Mesendoderm (in vitro differentiated cells): ENCODE data around the gene SLC33A1.

Experiments used
- DNase-seq: peaks from one replicate; pipeline ENCODE4 v3.0.0; 2013
- H2AK5ac ChIP-seq: 2 replicates; pipeline ENCODE4 v1.6.1; 2013; ENCODE audit warnings: low read length, inconsistent platforms
- H2BK120ac ChIP-seq: 2 replicates; pipeline ENCODE4 v1.6.1; 2013; ENCODE audit warnings: low read depth, mild to moderate bottlenecking, low read length, moderate library complexity, mixed read lengths
- H2BK15ac ChIP-seq: replicated peaks from 2 replicates; pipeline ENCODE4 v1.6.1; 2013; ENCODE audit warnings: low read depth, mild to moderate bottlenecking, moderate library complexity
- H2BK5ac ChIP-seq: 2 replicates; pipeline ENCODE4 v1.6.1; 2013; ENCODE audit warnings: low read length, inconsistent platforms
- H3K18ac ChIP-seq: 2 replicates; pipeline ENCODE4 v1.6.1; 2013; ENCODE audit warnings: mild to moderate bottlenecking, low read length, mixed read lengths
- H3K23ac ChIP-seq: one replicate; pipeline ENCODE4 v1.6.1; 2013; ENCODE audit warnings: low read length
- H3K27ac ChIP-seq: 2 replicates; pipeline ENCODE4 v1.5.1; 2013; ENCODE audit warnings: low read depth, mild to moderate bottlenecking, inconsistent platforms, low read length, moderate library complexity
- H3K27me3 ChIP-seq: 2 replicates; pipeline ENCODE4 v1.6.1; 2013; ENCODE audit warnings: low read length, control low read depth, mild to moderate bottlenecking, inconsistent platforms; ENCODE audit not compliant: insufficient read depth, poor library complexity
- H3K36me3 ChIP-seq: 2 replicates; pipeline ENCODE4 v1.6.1; 2013; ENCODE audit warnings: low read length, inconsistent platforms; ENCODE audit not compliant: control insufficient read depth, insufficient read depth
- H3K4ac ChIP-seq: one replicate; pipeline ENCODE4 v1.6.1; 2013; ENCODE audit warnings: low read depth, mild to moderate bottlenecking, low read length, moderate library complexity
- H3K4me1 ChIP-seq: 2 replicates; pipeline ENCODE4 v1.6.1; 2013; ENCODE audit warnings: low read depth, low read length, inconsistent platforms; ENCODE audit not compliant: control insufficient read depth
- H3K4me2 ChIP-seq: 2 replicates; pipeline ENCODE4 v1.6.1; 2013; ENCODE audit warnings: low read length
- H3K4me3 ChIP-seq: 2 replicates; pipeline ENCODE4 v1.5.1; 2013; ENCODE audit warnings: mild to moderate bottlenecking, low read length
- H3K56ac ChIP-seq: one replicate; pipeline ENCODE4 v1.6.1; 2013; ENCODE audit warnings: low read length
- H3K79me1 ChIP-seq: 2 replicates; pipeline ENCODE4 v1.6.1; 2013; ENCODE audit warnings: low read length, inconsistent platforms
- H3K79me2 ChIP-seq: 2 replicates; pipeline ENCODE4 v1.6.1; 2013; ENCODE audit warnings: mild to moderate bottlenecking, low read length; ENCODE audit not compliant: control insufficient read depth, insufficient read depth
- H3K9ac ChIP-seq: 2 replicates; pipeline ENCODE4 v1.6.1; 2013; ENCODE audit warnings: low read length, inconsistent platforms
- H4K5ac ChIP-seq: one replicate; pipeline ENCODE4 v1.6.1; 2013; ENCODE audit warnings: low read length
- H4K8ac ChIP-seq: one replicate; pipeline ENCODE4 v1.6.1; 2013; ENCODE audit warnings: low read depth, mild to moderate bottlenecking, control low read depth, low read length, moderate library complexity
- WGBS: extraction: QIAGEN DNeasy Blood & Tissue Kit; methylation state at CpG from one replicate; pipeline ENCODE4 v1.1.7; 2013; ENCODE audit warnings: low lambda C conversion rate, missing lambda C conversion rate; ENCODE audit not compliant: insufficient coverage; ENCODE audit errors: extremely low coverage; 5-methylcytosine and 5-hydroxymethylcytosine counted together

SLC33A1 gene

GRCh38 chr3:155876503-155876902 lies 22.3 kb upstream of the SLC33A1 start:
- H2AK5ac ChIP-seq, result no peak overlapping the region
- no peaks in the 10 kb centered on the region for H3K27me3 ChIP-seq
- H2BK5ac ChIP-seq, result no peak overlapping the region
- no peak overlapping the region for H3K27ac ChIP-seq
- no peak overlapping the region for H2BK120ac ChIP-seq
- no peak overlapping the region for H3K56ac ChIP-seq
- H3K9ac ChIP-seq, result no peak overlapping the region
- H3K36me3 ChIP-seq, result no peaks in the 10 kb centered on the region
- H3K4me2 ChIP-seq, result no peak overlapping the region
- no peak overlapping the region for H3K4me3 ChIP-seq
- no peak overlapping the region for H4K5ac ChIP-seq
- H3K79me2 ChIP-seq, result peaks cover 72% of the 10 kb centered on the region
- no CpG with 5 or more reads among the region's 2 CpGs for WGBS
- H3K79me1 ChIP-seq, result peaks cover 5% of the 10 kb centered on the region
- no peak overlapping the region for H3K18ac ChIP-seq
- DNase-seq, result no peak
- no peak overlapping the region for H3K23ac ChIP-seq
- no peak overlapping the region for H3K4ac ChIP-seq
- no peak overlapping the region for H2BK15ac ChIP-seq
- H4K8ac ChIP-seq, result no peak overlapping the region
- no peaks in the 10 kb centered on the region for H3K4me1 ChIP-seq

- no peak overlapping the region for H3K23ac ChIP-seq
- no peak for DNase-seq
- H2BK120ac ChIP-seq, result no peak overlapping the region
- no peak overlapping the region for H3K4me3 ChIP-seq
- H4K8ac ChIP-seq, result no peak overlapping the region
- no peak overlapping the region for H2BK15ac ChIP-seq
- no peaks in the 10 kb centered on the region for H3K36me3 ChIP-seq
- no peak overlapping the region for H3K27ac ChIP-seq
- H2BK5ac ChIP-seq, result no peak overlapping the region
- H3K9ac ChIP-seq, result no peak overlapping the region
- H3K56ac ChIP-seq, result no peak overlapping the region
- H3K4ac ChIP-seq, result peak overlapping the region; percentile 12
- H3K79me2 ChIP-seq, result peaks cover 73% of the 10 kb centered on the region
- WGBS, result no CpG with 5 or more reads among the region's 3 CpGs
- no peak overlapping the region for H4K5ac ChIP-seq
- no peak overlapping the region for H3K18ac ChIP-seq
- H2AK5ac ChIP-seq, result no peak overlapping the region
- no peaks in the 10 kb centered on the region for H3K4me1 ChIP-seq
- no peak overlapping the region for H3K4me2 ChIP-seq
- H3K79me1 ChIP-seq, result peaks cover 4% of the 10 kb centered on the region
- no peaks in the 10 kb centered on the region for H3K27me3 ChIP-seq
These were observed 21.8 kb upstream of the SLC33A1 start for GRCh38 chr3:155876037-155876436.

GRCh38 chr3:155872904-155873646 lies 18.8 kb upstream of the SLC33A1 start:
- no peak overlapping the region for H3K27ac ChIP-seq
- no peaks in the 10 kb centered on the region for H3K4me1 ChIP-seq
- no peak overlapping the region for H3K4me2 ChIP-seq
- no peak overlapping the region for H3K23ac ChIP-seq
- WGBS, result no CpG with 5 or more reads among the region's 8 CpGs
- H2AK5ac ChIP-seq, result no peak overlapping the region
- no peak overlapping the region for H3K56ac ChIP-seq
- H3K4ac ChIP-seq, result no peak overlapping the region
- DNase-seq, result no peak
- no peak overlapping the region for H3K9ac ChIP-seq
- H2BK5ac ChIP-seq, result no peak overlapping the region
- H3K36me3 ChIP-seq, result no peaks in the 10 kb centered on the region
- H3K79me1 ChIP-seq, result no peaks in the 10 kb centered on the region
- H3K27me3 ChIP-seq, result no peaks in the 10 kb centered on the region
- H4K8ac ChIP-seq, result no peak overlapping the region
- peaks cover 56% of the 10 kb centered on the region for H3K79me2 ChIP-seq
- no peak overlapping the region for H4K5ac ChIP-seq
- H2BK120ac ChIP-seq, result no peak overlapping the region
- no peak overlapping the region for H3K4me3 ChIP-seq
- no peak overlapping the region for H2BK15ac ChIP-seq
- no peak overlapping the region for H3K18ac ChIP-seq

GRCh38 chr3:155871746-155872158 lies 17.5 kb upstream of the SLC33A1 start:
- Histone ChIP-seq H2AK5ac (no peak overlapping the region), H3K27ac (no peak overlapping the region), H4K8ac (no peak overlapping the region), H3K79me1 (no peaks in the 10 kb centered on the region), H3K4me2 (peak overlapping the region; percentile 60), H2BK5ac (no peak overlapping the region), H2BK15ac (no peak overlapping the region), H3K18ac (no peak overlapping the region), H3K36me3 (no peaks in the 10 kb centered on the region), H3K4ac (no peak overlapping the region), H2BK120ac (no peak overlapping the region), H3K4me3 (peak overlapping the region; percentile 63), H3K4me1 (no peaks in the 10 kb centered on the region), H3K23ac (peak overlapping the region; percentile 86), H3K27me3 (no peaks in the 10 kb centered on the region), H3K56ac (peak overlapping the region; percentile 100), H3K9ac (peak overlapping the region; percentile 82), H4K5ac (no peak overlapping the region), H3K79me2 (peaks cover 45% of the 10 kb centered on the region)
- no CpG with 5 or more reads among the region's 19 CpGs for WGBS
- no peak for DNase-seq

- Histone ChIP-seq H4K8ac (no peak overlapping the region), H4K5ac (no peak overlapping the region), H2BK5ac (peak overlapping the region; percentile 67), H3K4ac (peak overlapping the region; percentile 71), H3K4me3 (peak overlapping the region; percentile 63), H3K27me3 (no peaks in the 10 kb centered on the region), H3K79me2 (peaks cover 40% of the 10 kb centered on the region), H2BK120ac (peak overlapping the region; percentile 22), H3K9ac (peak overlapping the region; percentile 82), H3K23ac (peak overlapping the region; percentile 86), H3K4me2 (peak overlapping the region; percentile 60), H3K4me1 (no peaks in the 10 kb centered on the region), H3K36me3 (no peaks in the 10 kb centered on the region), H2BK15ac (no peak overlapping the region), H3K56ac (peak overlapping the region; percentile 100), H3K18ac (peak overlapping the region; percentile 86), H2AK5ac (no peak overlapping the region), H3K27ac (peak overlapping the region; percentile 92), H3K79me1 (no peaks in the 10 kb centered on the region)
- WGBS, result no CpG with 5 or more reads among the region's 85 CpGs
- peak; percentile 52 for DNase-seq
These were observed 16.9 kb upstream of the SLC33A1 start for GRCh38 chr3:155870945-155871745.
